HuH-7 (cell line): Measurements from ENCODE around the gene SUSD3.
"Not testable (repeated sequence)": the region's sequence is repeated elsewhere in the genome, so short reads cannot be mapped to it uniquely, and the experiment has no call there.

Experiments
- DNase-seq: peaks from one replicate; pipeline ENCODE4 v3.0.0; 2011; ENCODE audit warnings: low spot score

The SUSD3 gene

DNA sequence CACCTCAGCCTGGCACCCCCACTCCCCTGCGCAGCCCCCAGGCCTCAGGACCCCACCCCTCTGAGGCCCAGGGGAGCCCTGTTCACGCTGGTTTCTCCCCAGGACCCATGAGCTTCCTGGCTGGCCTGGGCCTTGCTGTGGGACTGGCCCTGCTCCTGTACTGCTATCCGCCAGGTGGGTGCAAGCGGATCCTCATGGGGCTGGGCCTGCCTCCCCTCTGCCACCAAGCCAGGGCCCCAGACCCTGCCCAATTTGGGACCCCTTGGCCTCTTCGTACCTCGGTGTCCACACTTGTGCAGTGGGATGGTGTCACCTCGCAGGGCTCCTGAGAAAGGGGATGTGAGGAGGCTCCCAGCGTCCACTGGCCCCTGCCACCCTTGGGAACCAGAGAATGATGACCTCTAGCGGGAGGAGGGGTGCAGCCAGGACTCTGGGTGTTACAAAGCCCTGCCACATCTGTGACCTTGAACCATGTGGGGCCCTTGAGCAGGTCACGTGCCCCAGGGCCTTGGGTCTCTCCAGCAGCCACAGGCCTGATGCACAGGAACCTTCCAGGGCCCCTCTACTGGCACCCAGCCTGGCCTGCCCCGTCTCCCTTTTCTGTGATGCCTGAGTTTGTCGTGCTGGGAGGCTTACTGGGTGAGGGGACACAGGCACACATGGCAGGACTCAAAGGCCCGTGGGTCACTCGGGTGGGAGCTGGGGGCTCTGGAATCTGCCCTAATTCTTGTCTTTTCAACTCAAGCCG, 53.8 kb downstream of the SUSD3 start:
- DNase-seq: no peak

DNA sequence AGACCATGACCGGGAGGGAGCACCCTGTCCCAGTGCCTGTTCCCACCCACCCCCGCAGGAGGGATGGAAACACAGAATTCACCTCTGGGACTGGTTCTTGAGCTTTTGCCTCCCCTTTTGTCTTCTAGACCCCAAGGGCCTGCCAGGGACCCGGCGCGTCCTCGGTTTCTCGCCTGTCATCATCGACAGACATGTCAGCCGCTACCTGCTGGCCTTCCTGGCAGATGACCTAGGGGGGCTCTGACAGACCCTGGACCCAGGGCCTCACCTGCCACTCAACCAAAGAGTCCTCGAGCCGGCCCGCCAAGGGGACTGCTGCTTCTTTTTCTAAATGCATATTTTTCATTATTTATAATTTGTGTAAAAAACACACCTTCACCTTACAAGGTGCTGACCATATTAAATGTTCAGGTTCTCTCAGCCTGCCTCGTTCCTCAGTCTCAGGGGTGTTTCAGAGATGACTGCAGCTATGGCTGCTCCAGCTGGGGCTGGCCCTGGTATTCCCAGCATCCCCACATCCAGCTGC, 54.4 kb downstream of the SUSD3 start:
- DNase-seq: no peak

DNA sequence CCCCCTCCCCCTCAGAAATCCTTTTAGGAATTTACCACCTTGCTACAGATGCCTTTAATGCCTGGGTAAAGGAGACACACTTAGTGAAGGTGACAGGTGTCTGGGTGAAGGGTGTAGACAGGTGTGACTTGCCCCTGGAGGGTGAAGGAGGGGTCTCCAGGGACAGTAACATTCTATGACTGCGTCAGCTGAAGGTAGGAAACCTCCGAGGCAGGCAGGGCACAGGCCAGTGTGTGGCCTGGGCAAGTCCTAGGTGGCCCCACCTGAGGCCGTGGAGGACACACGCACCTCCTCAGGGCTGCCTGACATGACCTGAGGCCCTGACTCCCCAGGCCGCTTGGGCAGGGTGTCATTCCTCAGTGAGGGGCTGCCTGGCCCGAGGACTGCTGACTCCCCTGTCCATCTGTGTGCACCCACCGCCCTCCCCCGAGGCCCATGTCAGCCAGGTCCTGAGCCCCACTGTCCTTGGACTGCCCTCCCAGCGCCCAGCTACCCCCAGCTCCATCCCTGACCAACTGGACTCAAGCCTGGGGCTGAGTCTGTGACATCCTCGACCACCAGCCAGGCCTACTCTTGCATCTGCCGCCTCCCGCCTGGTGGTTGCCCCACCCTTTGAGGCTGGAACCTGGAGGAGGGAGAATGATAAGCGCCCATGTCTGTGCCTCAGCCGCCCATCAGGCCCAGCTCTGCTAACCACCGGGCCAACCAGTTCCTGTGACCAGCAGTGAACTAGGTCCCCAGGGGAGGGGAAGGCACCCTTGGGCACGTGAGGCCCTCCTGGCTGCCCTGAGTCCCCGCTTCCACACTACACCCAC, 55.9 kb downstream of the SUSD3 start:
- DNase-seq: no peak

DNA sequence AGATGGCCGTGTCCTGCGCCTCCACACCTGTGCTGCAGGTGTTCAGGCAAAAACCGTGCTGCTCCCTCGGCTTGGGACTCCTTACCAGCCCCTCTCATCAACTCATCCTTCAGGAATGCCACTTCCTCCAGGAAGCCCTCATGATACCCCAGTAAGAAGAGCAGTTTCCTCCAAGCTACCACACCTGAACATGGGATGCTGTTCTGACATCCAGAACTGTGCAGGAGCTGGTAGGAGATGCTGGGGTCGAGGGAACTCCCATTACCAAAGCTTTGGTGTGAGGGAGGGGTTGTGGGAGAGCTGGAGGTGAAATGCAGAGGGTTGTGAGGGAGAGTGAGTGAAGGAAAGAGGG, 56.5 kb downstream of the SUSD3 start:
- DNase-seq: no peak

DNA sequence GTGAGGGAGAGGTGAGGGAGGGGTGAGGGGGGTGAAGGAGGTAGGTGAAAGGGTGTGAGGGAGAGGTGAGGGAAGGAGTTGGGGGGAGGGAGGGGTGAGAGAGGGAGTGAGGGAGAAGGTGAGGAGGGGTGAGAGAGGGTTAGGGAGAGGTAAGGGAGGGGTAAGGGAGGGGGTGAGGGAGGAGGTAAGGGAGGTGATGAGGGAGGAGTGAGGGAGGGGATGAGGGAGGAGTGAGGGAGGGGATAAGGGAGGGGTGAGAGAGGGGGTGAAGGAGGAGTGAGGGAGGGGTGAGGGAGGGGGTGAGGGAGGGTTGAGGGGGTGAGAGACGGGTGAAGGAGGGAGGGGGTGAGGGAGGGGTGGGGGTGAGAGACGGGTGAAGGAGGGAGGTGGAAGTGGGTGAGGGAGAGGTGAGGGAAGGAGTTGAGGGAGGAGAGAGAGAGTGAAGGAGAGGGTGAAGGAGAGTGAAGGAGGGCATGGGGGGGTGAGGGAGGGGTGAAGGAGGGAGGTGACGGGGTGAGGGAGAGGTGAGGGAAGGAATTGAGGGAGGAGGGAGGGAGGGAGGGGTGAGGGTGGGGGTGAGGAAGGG, 57.1 kb downstream of the SUSD3 start:
- DNase-seq: no peak

DNA sequence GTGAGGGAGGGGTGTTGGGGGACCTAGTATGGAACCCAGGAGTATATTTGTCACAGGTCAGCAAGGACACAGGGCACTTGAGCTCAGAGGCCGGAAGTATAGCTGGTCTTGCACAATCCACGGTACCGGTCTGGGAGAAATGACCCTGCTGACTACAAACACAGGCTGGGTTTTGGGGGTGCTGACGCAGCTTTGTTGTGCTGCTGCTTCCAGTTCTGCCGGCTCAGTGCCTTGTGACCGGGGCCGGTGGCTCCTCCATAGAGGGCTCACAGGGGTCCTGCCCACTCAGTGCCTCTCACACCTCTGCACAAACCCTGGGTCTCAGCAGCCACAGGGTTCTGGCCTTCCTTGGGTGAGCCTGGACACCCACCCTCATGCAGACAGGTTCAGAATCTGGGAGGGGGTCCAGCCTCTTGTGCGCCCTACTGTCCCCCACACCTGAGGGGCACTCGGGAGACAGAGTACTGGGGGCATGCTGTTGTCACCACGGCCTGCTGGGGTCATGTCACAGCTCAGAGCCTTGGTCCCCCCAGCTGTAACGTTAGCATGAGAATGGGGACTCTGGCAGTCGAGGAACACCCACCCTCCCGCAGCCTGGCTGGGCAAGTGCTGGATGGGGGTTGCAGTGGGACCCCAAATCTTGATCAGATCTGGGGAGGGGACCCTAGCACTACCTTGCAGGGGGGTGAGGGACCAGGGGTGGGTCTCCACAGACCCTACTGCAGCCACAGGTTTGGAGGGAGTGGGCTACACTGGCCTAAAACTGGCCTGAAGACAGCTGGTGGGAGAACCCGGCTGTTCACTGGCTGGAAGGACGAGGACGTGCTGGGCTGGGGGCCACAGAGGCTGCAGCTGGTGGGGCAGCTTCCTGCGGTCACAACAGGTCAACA, 57.8 kb downstream of the SUSD3 start:
- peak; percentile 56 for DNase-seq

DNA sequence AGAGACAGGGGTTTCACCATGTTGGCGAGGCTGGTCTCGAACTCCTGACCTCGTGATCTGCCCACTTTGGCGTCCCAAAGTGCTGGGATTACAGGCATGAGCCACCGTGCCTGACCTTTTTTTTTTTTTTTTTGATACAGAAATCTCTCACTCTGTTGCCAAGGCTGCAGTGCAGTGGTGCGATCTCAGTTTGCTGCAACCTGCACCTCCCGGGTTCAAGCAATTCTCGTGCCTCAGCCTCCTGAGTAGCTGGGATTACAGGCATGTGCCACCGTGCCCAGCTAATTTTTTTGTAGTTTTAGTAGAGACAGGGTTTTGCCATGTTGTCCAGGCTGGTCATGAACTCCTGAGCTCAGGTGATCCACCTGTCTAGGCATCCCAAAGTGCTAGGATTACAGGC, 59.0 kb downstream of the SUSD3 start:
- not testable (repeated sequence) for DNase-seq

DNA sequence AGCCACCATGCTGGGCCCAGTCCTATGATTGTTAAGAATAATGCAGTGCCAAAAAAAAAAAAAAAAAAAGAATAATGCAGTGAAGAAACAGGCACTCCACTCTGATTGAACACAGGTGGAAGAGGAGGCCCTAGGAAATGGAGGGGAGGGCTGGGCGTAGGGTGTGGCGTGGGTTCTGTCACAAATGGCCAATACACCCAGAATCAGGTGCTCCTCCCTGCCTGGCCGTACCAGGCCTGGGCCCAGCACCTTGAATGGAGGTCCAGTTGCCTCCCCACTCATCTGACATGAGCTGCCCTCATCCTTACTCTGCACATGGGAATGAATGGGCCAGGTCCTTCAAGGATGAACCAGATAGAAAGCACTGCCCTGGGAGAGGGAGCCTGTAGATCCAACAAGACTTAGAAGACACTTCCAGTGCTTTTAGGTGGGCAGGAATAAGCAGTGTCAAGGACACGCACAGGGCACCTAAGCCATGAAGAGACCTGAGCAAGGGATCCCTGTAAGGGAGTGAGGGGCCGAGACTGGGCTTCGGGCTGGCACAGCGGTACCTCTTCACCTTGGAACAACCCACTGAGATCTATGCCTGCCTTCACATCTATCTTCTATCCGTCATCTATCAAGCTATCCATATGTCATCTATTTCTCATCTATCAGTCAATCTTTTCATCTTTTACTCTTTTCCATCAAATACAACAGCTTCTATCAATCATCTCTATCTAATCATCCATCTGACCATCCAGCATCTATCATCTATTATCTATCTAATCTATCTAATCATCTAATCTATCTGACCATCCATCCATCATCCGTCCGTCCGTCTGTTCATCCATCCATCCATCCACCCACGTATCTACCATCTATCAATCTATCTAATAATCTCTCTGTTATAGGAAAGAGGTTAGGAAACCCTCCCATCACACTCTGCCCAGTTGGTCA, 59.7 kb downstream of the SUSD3 start:
- no peak for DNase-seq

DNA sequence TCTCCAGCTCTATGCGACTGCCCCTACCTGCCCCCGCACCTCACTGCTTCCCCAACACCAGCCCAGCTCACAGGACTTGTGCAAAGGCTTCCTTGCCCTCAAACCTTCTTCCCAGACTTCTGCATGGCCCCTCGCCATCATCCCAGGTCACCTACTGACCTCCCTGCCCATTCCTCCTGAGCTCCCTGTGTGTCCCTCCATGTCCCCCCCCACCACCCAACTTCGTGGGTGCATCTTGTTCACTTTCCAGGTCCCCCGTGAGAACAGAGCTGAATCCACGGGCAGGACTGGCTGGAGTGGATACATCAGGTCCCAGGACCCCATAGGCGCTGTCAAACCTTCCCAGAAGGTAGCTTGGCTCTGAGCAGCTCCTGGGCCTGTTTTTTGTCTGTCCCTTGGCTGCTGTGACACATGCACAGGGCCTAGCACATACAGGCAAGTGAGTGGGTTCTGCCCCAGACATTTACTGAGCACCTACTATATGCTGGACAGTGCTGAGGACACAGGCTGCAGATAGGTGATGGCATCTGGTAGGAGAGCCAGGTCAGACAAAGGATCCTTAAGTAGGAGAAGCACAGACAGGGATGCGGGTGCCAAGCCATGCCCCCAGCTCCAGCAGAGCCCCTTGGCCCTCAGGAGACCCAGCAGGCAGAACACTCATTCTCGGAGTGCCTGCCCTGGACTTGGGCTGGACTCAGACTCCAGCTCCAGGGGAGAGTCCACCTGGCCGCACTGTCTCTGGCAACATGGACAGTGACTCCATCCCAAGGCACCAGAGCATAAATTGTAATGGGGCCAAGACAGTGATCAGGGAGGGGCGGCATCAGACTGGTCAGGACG, 60.6 kb downstream of the SUSD3 start:
- DNase-seq: no peak

DNA sequence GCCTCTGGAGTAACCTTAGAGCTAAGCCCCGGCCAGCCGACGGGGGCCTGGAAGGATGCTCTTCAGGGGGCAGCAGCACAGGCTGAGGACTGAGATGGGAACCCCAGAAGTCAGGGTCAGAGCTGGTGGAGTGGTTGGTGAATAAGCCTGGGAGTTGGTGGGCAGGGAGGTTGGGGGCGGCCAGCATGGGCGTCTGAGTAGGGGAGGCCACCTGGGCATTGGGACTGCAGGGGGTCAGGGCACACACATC, 61.1 kb downstream of the SUSD3 start:
- DNase-seq: no peak

DNA sequence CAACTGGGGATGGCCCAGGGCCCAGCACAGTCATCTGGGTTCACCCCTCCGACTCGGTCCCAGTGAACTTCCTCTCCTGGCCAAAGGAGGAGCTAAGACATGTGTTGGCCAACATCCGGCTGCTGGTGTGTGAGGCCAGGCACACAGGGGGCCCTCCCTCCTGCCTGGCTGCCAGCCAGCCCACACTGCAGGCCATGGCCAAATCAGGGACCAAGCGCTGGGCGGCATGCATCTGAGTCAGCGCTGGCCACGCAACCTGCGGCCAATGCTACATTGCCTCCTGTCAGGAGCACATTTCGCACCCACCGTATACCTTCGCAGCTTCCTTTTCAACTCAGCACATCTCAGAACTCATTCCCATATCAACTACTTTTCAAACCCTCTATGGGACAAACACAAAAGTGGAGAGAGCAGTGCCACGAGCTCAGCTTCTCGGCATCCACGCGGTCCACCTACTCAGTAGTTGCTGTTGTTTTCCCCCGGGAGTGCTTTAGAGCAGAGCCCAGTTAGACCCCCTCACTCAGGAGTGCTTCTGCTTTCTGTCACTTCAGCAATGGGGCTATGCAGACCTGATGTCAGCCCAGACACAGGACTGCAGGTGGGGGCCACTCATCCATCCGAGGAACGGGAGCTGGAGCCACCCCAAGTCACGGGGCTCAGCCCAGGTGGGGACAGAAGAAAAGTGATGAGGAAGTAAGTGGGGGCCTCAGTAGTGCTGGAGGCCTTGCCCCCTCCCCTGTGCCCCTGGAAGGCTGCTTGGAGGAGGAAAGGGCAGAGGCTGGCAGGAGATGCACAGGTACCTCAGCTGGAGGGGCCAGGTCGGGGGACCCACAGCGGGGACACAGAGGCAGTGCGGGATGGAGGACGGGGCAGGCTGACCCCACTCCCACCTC, 61.7 kb downstream of the SUSD3 start:
- peak; percentile 55 for DNase-seq

DNA sequence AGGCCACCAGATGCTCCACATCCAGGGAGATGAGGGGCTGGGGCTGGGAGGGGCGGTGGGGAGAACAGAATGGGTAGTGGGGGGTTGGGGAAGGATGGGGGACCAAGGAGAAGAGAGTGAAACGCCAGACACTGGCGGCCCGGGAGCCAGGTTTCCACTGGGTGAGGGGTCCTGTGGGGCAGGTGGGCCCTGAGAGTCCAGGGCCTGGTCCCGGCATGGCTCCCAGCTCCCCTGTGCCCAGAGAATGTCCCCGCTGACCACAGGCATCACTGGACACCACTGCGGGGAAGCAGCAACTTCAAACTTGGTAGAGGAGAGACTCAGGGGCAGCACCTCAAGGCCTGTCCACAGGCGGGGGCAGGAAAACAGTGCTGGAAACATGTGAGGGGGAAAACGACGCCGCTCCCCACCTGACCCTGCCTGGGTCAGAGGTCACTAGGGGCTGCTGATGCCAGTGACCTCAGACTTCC, 62.4 kb downstream of the SUSD3 start:
- no peak for DNase-seq

DNA sequence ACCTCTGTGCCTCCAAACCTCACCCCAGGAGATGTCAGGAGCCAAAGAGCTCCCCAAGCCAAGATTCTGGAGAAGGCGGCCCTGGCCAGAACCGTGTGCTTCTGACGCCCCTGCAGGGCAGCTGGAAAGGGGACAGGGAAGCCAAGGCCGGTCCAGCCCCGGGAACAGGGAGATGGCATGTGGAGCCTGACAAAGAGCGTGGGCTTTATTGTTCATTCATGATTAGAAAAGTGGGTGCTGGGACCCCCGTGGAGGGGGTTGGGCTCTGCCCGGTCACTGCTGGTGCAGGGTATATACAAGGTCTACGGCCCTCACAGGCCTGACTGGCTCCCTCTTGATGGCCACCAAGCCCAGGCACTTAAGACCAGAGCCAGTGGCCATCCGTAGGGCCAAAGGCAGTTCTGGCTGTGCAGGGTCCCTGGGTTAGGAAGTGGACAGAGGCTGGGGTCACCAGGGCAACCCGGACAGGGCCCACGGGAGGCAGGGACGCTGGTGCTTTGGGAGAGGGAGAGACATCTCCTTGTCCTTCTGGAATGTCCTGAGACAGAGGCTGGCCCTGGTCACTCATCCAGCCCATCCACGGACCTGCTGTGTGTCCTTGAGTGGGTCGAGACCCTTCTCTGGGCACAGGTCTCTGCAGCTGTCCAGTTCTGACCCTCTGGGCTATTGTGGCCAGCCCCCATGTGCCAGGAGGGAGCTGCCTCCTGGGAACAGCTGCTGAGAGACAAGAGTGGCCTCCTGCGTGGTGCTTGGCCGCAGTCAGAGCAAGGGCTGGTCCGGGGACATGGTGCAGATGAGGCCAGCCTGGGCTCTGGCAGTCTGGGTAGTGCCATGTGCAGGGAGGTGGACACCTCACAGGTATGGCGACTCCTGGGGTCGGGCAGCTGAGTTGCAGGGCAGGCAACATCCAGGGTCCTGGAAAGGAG, 63.1 kb downstream of the SUSD3 start:
- no peak for DNase-seq

DNA sequence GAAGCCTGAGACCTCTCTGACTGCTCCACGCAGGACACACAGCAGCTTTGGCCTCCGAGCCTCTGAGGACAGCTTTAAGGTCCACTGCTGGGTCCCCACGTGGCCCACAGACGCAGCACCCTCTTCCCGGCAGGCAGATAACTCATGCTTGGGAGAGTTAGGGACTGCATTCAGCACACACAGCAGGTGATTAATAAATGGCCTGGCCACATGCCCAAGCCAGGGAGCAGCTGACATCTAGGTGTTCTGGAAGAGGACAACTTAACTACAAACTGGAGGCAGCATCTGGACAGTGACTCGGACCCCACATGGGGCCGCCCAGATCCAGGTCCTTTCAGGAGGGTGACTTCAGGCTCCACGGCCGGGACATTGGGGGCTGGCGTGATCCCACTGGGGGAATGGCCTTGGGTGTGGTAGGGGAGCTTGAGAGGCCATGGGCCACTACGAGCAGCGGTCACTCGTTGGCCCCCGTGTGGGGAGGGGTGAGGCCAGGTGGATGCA, 64.3 kb downstream of the SUSD3 start:
- no peak for DNase-seq

DNA sequence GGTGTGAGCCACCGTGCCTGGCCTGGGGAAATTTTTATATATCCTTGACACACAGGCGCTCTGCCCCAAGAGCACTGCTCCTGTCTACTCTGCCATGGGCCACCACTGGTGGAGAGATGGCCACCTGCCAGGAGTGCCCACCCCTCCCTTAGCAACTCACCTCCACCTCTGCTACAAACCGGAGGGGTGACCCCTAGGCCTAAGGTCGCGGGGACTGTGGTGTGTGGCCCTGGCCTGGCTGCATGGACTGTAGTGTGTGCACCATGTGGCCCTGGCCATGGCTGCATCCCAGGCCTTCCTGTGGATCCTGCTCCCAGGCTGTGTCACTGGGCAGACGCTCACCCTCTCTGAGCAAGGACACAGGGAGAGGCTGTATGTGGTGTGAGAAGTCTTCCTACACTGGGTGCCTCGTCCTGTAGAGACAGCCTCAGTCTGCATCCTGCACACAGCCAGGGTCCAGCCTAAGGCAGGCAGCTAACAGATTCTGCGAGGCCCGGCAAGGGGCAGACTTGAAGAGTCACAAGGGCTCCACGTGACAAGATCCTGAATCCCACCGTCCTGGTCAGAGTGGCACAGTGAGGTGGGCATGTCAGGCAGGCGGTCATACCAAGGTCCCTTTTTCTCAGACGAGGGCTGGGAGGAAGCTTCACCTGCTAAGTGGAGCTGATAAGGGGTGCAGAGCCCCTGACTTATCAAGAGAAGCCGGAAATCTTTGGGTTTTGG, 65.2 kb downstream of the SUSD3 start:
- no peak for DNase-seq

DNA sequence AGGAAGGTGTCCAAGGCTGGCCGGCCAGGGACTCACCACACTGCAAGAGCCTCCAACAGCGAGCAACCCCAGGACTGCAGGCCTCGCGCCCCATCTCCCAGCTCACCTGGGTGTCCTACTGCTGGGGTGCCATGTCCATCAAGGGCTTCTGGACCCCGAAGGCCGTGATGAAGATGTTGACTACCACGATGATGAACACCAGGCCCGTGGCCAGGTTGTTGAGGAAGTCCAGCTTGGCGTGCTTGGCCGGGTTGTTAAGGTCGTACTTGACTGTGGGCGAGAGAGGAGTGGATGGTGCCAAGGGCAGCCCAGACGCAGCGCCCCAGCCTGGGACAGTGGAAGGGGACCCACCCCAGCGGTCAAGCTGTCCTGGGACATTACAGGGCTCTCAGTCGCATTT, 66.3 kb downstream of the SUSD3 start:
- DNase-seq: no peak

DNA sequence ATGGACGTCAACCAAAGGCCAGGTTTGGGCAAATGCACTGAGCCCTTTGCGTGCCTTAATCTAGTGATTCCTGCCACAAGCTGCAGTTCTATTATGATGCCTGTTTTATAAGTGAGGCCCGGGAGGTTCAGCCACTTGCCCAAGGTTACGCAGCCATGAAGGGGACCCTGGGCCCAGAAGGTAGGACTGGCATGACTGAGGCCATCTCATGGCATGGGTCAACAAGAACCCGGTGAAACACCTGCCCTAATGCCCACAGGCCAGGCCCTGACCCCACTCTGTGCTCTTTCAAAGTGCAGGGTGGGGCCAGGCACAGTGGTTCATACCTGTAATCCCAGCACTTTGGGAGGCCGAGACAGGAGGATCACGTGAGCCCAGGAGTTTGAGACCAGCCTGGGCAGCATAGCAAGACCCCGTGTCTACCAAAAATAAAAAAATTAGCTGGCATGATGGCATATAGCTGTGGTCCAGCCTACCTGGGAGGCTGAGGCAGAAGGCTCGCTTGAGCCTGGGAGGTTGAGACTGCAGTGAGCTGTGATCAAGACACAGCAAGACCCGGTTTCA, 66.9 kb downstream of the SUSD3 start:
- DNase-seq: no peak
